ENCODE measurements around the gene AKAP9. TPM values are rescaled to one million over a fixed set of nuclear protein-coding genes. Genes with fewer than 3 reads are reported as not detected.

AKAP9 gene
- total and polyA plus RNA-seq, 2 donors (not counting 3 experiments of a cell fraction or from before 2014, with no cell fraction given) = 9.5 to 51.6 TPM

GRCh38 chr7:91916051-91916440 lies 24.6 kb upstream of the AKAP9 start:
- no peak overlapping the region for H3K4me3 ChIP-seq (replicated peaks in 1 of 3; ENCODE audit: insufficient read depth in 1 of 3, low read depth in 1 of 3, low read length in 3 of 3)
- POLR2A ChIA-PET = no interaction called here
- H3K9me3 ChIP-seq (replicated peaks; ENCODE audit: control insufficient read depth, insufficient read depth, low read length) = no peaks in the 10 kb centered on the region
- no peak for TF ChIP-seq FOS (IDR thresholded peaks at IDR 0.05; ENCODE audit: borderline replicate concordance, insufficient read depth, low read length)
- TF ChIP-seq MYC (IDR thresholded peaks at IDR 0.05; ENCODE audit: low read depth, low read length) = no peak
- TF ChIP-seq EZH2 (IDR thresholded peaks at IDR 0.05; ENCODE audit: borderline replicate concordance, low read depth, low read length, severe bottlenecking) = no peak
- TF ChIP-seq CTCF (IDR thresholded peaks at IDR 0.05; ENCODE audit: extremely low read depth in 1 of 2, insufficient read depth in 1 of 2, low read depth in 1 of 2, low read length in 2 of 2) = no peak
- TF ChIP-seq POLR2AphosphoS5 (IDR thresholded peaks at IDR 0.05; ENCODE audit: insufficient read depth, low read depth, low read length) = no peak
- no peak for TF ChIP-seq MAX (IDR thresholded peaks at IDR 0.05; ENCODE audit: insufficient read depth, insufficient read length)
- TF ChIP-seq POLR2A (IDR thresholded peaks at IDR 0.05; ENCODE audit: low read depth, low read length) = no peak
- no peak for TF ChIP-seq JUN (IDR thresholded peaks at IDR 0.05; ENCODE audit: borderline replicate concordance, insufficient read depth, insufficient read length, low read depth)
- no peak for TF ChIP-seq GATA2 (IDR thresholded peaks at IDR 0.05; ENCODE audit: insufficient read depth, insufficient read length, low read depth, low read length)
- no peak overlapping the region for H3K4me2 ChIP-seq (ENCODE audit: insufficient read depth, low read length)
- intact Hi-C loops (cut with micrococcal nuclease) (no loop called here), dilution Hi-C loops (cut with MboI; ENCODE audit: extremely low pct_ligation_motif_present, low sequenced_read_pairs) (no loop called here)
- no peak for FAIRE-seq
- H3K27ac ChIP-seq (ENCODE audit: insufficient read depth, low read depth, low read length) = no peak overlapping the region
- H3K9me1 ChIP-seq (replicated peaks; ENCODE audit: control insufficient read depth, extremely low read depth, insufficient read depth, low read length) = no peaks in the 10 kb centered on the region
- H2AFZ ChIP-seq (ENCODE audit: low read depth, low read length) = no peak overlapping the region
- DNase-seq (ENCODE audit: low read depth, low spot score) = no peak
- peaks cover 2 to 3% of the 10 kb centered on the region in 2 experiments for H3K27me3 ChIP-seq (ENCODE audit: control insufficient read depth in 2 of 2, insufficient read depth in 2 of 2, low read length in 2 of 2)
- no peaks in the 10 kb centered on the region for H3K36me3 ChIP-seq (ENCODE audit: control insufficient read depth in 2 of 2, extremely low read depth in 1 of 2, insufficient read depth in 2 of 2, low read length in 2 of 2)
- H3K9ac ChIP-seq (replicated peaks; ENCODE audit: extremely low read depth, insufficient read depth, low read length) = no peak overlapping the region
- no peaks in the 10 kb centered on the region for H3K4me1 ChIP-seq (ENCODE audit: control insufficient read depth, extremely low read depth, insufficient read depth, low read length)
- H4K20me1 ChIP-seq (replicated peaks; ENCODE audit: control insufficient read depth, extremely low read depth, insufficient read depth, low read length) = no peaks in the 10 kb centered on the region
- CTCF ChIA-PET = interaction anchor here (1.4 kb wide), 1 partner anchor 25 kb away, joined by 3 read pairs; the partner anchor contains the start of gene AKAP9
- no peaks in the 10 kb centered on the region for H3K79me2 ChIP-seq (ENCODE audit: control insufficient read depth, insufficient read depth, low read length)
- no TSS peak for BruUV-seq (replicated peaks)

Measured in endothelial cell of umbilical vein (primary cell).